A673 (cell line): ENCODE measurements around the gene HNRNPA1L2. TPM values are rescaled to one million over a fixed set of nuclear protein-coding genes. Genes with fewer than 3 reads are reported as not detected.

Experiments
- BruUV-seq: library from RNA; stranded (reverse); fragments of 400-500 nt; replicated peaks from 2 replicates; lab custom pipeline; 2021; lab: Mats Ljungman, UMichigan
- CTCF ChIA-PET: fragments of 300-600 bp; sonication (Branson Sonifier 250); formaldehyde crosslinking; loops from one replicate; lab custom pipeline; 2022; ENCODE audit warnings: antibody characterized with exemption; lab: Charles Lee
- POLR2A ChIA-PET: fragments of 300-600 bp; sonication (Branson Sonifier 250); formaldehyde crosslinking; loops from one replicate; lab custom pipeline; 2022; ENCODE audit warnings: antibody characterized with exemption; ENCODE audit not compliant: low non-redundant PET; lab: Charles Lee
- DNase-seq: peaks from one replicate; pipeline ENCODE4 v3.0.0-alpha.2; 2015; ENCODE audit warnings: low spot score
- H3K27ac ChIP-seq: fragments of 200-600 bp; sonication (generic); 2 replicates; pipeline ENCODE4 v1.5.1; 2016; ENCODE audit warnings: mixed run types, low read depth, mild to moderate bottlenecking, mixed read lengths, antibody characterized with exemption, low read length; ENCODE audit not compliant: poor library complexity, severe bottlenecking
- H3K27me3 ChIP-seq: fragments of 200-600 bp; sonication (generic); replicated peaks from 2 replicates; pipeline ENCODE4 v1.6.1; 2017; ENCODE audit warnings: mixed run types, low read depth, mild to moderate bottlenecking, mixed read lengths, antibody characterized with exemption, low read length; ENCODE audit not compliant: insufficient read depth, poor library complexity
- H3K36me3 ChIP-seq: fragments of 200-600 bp; sonication (generic); 2 replicates; pipeline ENCODE4 v1.6.1; 2016; ENCODE audit warnings: mixed run types, mild to moderate bottlenecking, mixed read lengths, antibody characterized with exemption, low read length; ENCODE audit not compliant: insufficient read depth, poor library complexity, severe bottlenecking
- H3K4me1 ChIP-seq: fragments of 200-600 bp; sonication (generic); 2 replicates; pipeline ENCODE4 v1.6.1; 2017; ENCODE audit warnings: mixed run types, mild to moderate bottlenecking, mixed read lengths, antibody characterized with exemption, low read length; ENCODE audit not compliant: insufficient read depth, poor library complexity, severe bottlenecking
- H3K4me3 ChIP-seq: fragments of 200-600 bp; sonication (generic); 2 replicates; pipeline ENCODE4 v1.5.1; 2016; ENCODE audit warnings: low read depth, mixed run types, mild to moderate bottlenecking, mixed read lengths, low read length; ENCODE audit not compliant: poor library complexity, severe bottlenecking
- H3K9me3 ChIP-seq: fragments of 200-600 bp; sonication (generic); 2 replicates; pipeline ENCODE4 v1.6.1; 2016; ENCODE audit warnings: mixed run types, low read depth, mild to moderate bottlenecking, mixed read lengths, antibody characterized with exemption, low read length; ENCODE audit not compliant: poor library complexity, severe bottlenecking
- CTCF ChIP-seq: fragments of 300-800, 200-600 bp; sonication (generic); conservative IDR thresholded peaks from 2 replicates; pipeline ENCODE4 v1.5.1; 2017; ENCODE audit warnings: low read depth, mild to moderate bottlenecking, antibody characterized with exemption, low read length, moderate library complexity, mixed read lengths
- EZH2 ChIP-seq: fragments of 200-600 bp; sonication (generic); IDR thresholded peaks from 2 replicates; pipeline ENCODE4 v1.6.1; 2017; ENCODE audit warnings: borderline replicate concordance, low read depth, mild to moderate bottlenecking, mixed read lengths, antibody characterized with exemption, low read length; ENCODE audit not compliant: poor library complexity, severe bottlenecking
- intact Hi-C: fragments of 100-400 bp; cut with micrococcal nuclease; formaldehyde crosslinking; loops from one replicate; pipeline ENCODE4 v1.10.0; 2022; ENCODE audit not compliant: unreplicated experiment
- total RNA-seq: library from RNA; stranded (reverse); gene quantifications from 2 replicates; pipeline ENCODE4 v1.2.3, GENCODE V29; 2021

HNRNPA1L2 gene
- total RNA-seq, 1 experiment from 2014 or later = 10.1 TPM

GRCh38 chr13:52651897-52652195 lies 9.6 kb downstream of the HNRNPA1L2 start:
- CTCF ChIA-PET = interaction anchor here (1.7 kb wide), 1 partner anchor 14 kb away, joined by 8 read pairs; no protein-coding TSS in a partner anchor
- intact Hi-C loops = loop anchor here (1.0 to 10.0 kb wide), 3 partner anchors 35 to 195 kb away; partner anchors contain the start of gene PCDH8

DNA sequence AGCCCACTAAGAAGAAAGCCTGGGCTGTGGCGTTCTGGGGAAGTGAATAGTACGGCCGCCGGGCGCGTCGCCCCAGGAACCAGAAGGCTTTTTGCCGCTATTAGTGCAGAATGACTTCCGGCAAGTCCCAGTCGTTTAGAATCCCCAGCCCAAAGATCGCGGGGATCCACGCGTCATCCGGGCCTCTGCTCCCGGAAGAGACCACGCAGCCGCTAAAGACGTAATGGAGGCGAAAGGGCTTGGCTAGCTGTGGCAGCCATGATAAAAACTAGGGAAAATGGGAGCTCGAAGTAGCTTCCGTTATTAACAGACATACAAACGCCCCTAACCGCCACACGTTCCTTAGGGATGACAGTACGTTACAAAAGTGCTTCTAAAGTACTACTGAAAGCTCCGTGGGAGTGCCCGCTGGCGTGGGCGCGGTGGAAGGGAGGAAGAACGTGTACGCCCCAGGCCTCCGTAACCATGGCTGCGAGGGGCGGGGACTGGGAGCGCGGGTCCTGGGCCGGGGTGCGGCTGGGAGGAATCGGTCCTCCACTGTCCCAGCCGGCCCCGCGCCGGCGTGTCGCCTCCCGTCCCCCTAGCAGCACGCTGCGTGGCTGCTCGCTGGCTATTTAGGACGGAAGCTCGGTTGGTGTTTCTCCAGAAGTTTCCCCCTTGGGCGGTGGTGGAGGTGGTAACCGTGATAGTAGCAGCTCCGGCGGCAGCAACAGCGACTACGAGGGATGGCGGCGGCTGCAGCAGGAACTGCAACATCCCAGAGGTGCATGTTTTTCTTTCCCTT lies 10.2 kb downstream of the HNRNPA1L2 start, which contains the start of gene SUGT1:
TSS of gene SUGT1 (plus strand) at position 641 of the 784 bp plus-strand sequence. CDS start at position 726, 85 bp downstream.
- DNase-seq = peak; percentile 99
- peaks cover 18% of the 10 kb centered on the region for H3K36me3 ChIP-seq
- H3K27me3 ChIP-seq = no peaks in the 10 kb centered on the region
- peak within 1 kb of the TSS; percentile 84 for H3K4me3 ChIP-seq
- no peaks in the 10 kb centered on the region for H3K9me3 ChIP-seq
- H3K27ac ChIP-seq = peak within 1 kb of the TSS; percentile 97
- POLR2A ChIA-PET = interaction anchor here (0.7 kb wide), 2 partner anchors 49 to 586 kb away, joined by 3 read pairs; no protein-coding TSS in a partner anchor
- H3K4me1 ChIP-seq = peaks cover 7% of the 10 kb centered on the region
- TF ChIP-seq CTCF = peak; percentile 77
- TF ChIP-seq EZH2 = no peak
- intact Hi-C loops = loop anchor here (1.0 to 10.0 kb wide), 3 partner anchors 35 to 195 kb away; partner anchors contain the start of gene PCDH8
- BruUV-seq = no TSS peak
- CTCF ChIA-PET = interaction anchor here (0.7 to 1.7 kb wide), 2 partner anchors 13 to 157 kb away, joined by 3 to 8 read pairs; no protein-coding TSS in a partner anchor

More at GRCh38 chr13:52651897-52652195, 9.6 kb downstream of the HNRNPA1L2 start:
- Histone ChIP-seq H3K36me3 (peaks cover 16% of the 10 kb centered on the region), H3K9me3 (no peaks in the 10 kb centered on the region), H3K4me3 (peak overlapping the region; percentile 84), H3K4me1 (peaks cover 7% of the 10 kb centered on the region), H3K27me3 (no peaks in the 10 kb centered on the region), H3K27ac (peak overlapping the region; percentile 97)
- no TSS peak for BruUV-seq
- TF ChIP-seq CTCF = no peak
- no peak for TF ChIP-seq EZH2
- POLR2A ChIA-PET = no interaction called here
- no peak for DNase-seq

DNA sequence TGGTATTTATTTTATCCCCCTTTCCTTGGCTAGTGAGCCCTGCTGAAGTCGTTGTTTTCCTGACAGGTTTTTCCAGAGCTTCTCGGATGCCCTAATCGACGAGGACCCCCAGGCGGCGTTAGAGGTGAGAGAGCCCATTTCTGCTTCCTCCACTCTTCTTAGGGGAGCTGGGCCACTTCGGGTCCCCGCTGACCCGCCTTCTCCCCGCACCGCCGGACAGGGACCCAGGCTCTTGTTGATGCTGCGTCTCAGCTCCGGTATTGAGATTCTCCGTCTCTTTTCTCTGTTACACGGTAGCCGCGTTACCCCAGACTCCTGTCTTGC lies 10.7 kb downstream of the HNRNPA1L2 start:
- CTCF ChIA-PET = interaction anchor here (0.7 to 1.7 kb wide), 2 partner anchors 13 to 156 kb away, joined by 3 to 8 read pairs; no protein-coding TSS in a partner anchor
- H3K4me1 ChIP-seq = peaks cover 7% of the 10 kb centered on the region
- no peak for DNase-seq
- peak overlapping the region; percentile 97 for H3K27ac ChIP-seq
- peak overlapping the region; percentile 84 for H3K4me3 ChIP-seq
- no TSS peak for BruUV-seq
- 0 out of 2 replicates have a peak, but pooled peaks have one; percentile 6 for TF ChIP-seq CTCF
- no peak for TF ChIP-seq EZH2
- intact Hi-C loops = loop anchor here (1.0 to 10.0 kb wide), 3 partner anchors 36 to 194 kb away; partner anchors contain the start of gene PCDH8
- no peaks in the 10 kb centered on the region for H3K9me3 ChIP-seq
- H3K27me3 ChIP-seq = no peaks in the 10 kb centered on the region
- peaks cover 24% of the 10 kb centered on the region for H3K36me3 ChIP-seq
- POLR2A ChIA-PET = interaction anchor here (0.6 to 0.7 kb wide), 3 partner anchors 49 to 586 kb away, joined by 3 to 4 read pairs (median 3); no protein-coding TSS in a partner anchor
